Upper lobe of right lung (tissue), 1 donor: Measurements from ENCODE around the gene SSC5D. TPM values are rescaled to one million over a fixed set of nuclear protein-coding genes. Genes with fewer than 3 reads are reported as not detected.

ENCODE experiments used
- ATAC-seq: fragments of 200-7000 bp; cut with Tn5 transposase; one replicate; pipeline ENCODE4 v1.9.1; 2020; ENCODE audit warnings: mild to moderate bottlenecking, moderate library complexity
- DNase-seq: peaks from one replicate; pipeline ENCODE4 v3.0.0-alpha.2; 2020
- H3K27ac ChIP-seq: fragments of 200-600 bp; one replicate; pipeline ENCODE4 v1.8.0; 2022
- H3K27me3 ChIP-seq: fragments of 200-600 bp; one replicate; pipeline ENCODE4 v1.8.0; 2022; ENCODE audit warnings: mild to moderate bottlenecking
- H3K36me3 ChIP-seq: fragments of 200-600 bp; one replicate; pipeline ENCODE4 v1.8.0; 2022
- H3K4me1 ChIP-seq: fragments of 200-600 bp; one replicate; pipeline ENCODE4 v1.8.0; 2022
- H3K4me3 ChIP-seq: fragments of 200-600 bp; one replicate; pipeline ENCODE4 v1.8.0; 2022; ENCODE audit warnings: mild to moderate bottlenecking
- H3K9me3 ChIP-seq: fragments of 200-600 bp; one replicate; pipeline ENCODE4 v1.8.0; 2022
- CTCF ChIP-seq: fragments of 200-600 bp; IDR thresholded peaks from one replicate; pipeline ENCODE4 v1.8.0; 2022; ENCODE audit warnings: antibody characterized with exemption
- intact Hi-C: fragments of 100-400 bp; cut with DNase I; formaldehyde crosslinking; loops from one replicate; pipeline ENCODE4 v1.11.0; 2022
- total RNA-seq: library from RNA; stranded (reverse); fragmentation: NEBNext Ultra II Directional; extraction: Animal tissue kit (Norgen Biotek cat#: 25700); gene quantifications from one replicate; pipeline ENCODE4 v1.2.1, GENCODE V29; 2021
- donor health status: DM: no; HTN: yes; CAD: no; lungs with severe emphysema.

The SSC5D gene
- total RNA-seq, 1 donor from 2014 or later = 6.0 TPM

- H3K4me3 ChIP-seq = no peak overlapping the region
- no peaks in the 10 kb centered on the region for H3K36me3 ChIP-seq
- no peaks in the 10 kb centered on the region for H3K9me3 ChIP-seq
- H3K27me3 ChIP-seq = no peaks in the 10 kb centered on the region
- H3K4me1 ChIP-seq = no peaks in the 10 kb centered on the region
- no peak overlapping the region for H3K27ac ChIP-seq
- no peak for TF ChIP-seq CTCF
- intact Hi-C loops = no loop called here
- DNase-seq (no peak), ATAC-seq (no peak)
Observed at GRCh38 chr19:55541091-55541490, 52.9 kb downstream of the SSC5D start.

GRCh38 chr19:55542292-55542855 lies 54.1 kb downstream of the SSC5D start:
- TF ChIP-seq CTCF = no peak
- ATAC-seq = no peak
- H3K36me3 ChIP-seq = no peaks in the 10 kb centered on the region
- intact Hi-C loops = no loop called here
- no peak overlapping the region for H3K4me3 ChIP-seq
- H3K4me1 ChIP-seq = no peaks in the 10 kb centered on the region
- no peaks in the 10 kb centered on the region for H3K27me3 ChIP-seq
- H3K27ac ChIP-seq = no peak overlapping the region
- no peaks in the 10 kb centered on the region for H3K9me3 ChIP-seq
- DNase-seq = no peak

GRCh38 chr19:55543567-55543966 lies 55.3 kb downstream of the SSC5D start:
- Histone ChIP-seq H3K27ac (no peak overlapping the region), H3K9me3 (no peaks in the 10 kb centered on the region), H3K36me3 (no peaks in the 10 kb centered on the region), H3K4me3 (no peak overlapping the region), H3K27me3 (no peaks in the 10 kb centered on the region), H3K4me1 (no peaks in the 10 kb centered on the region)
- TF ChIP-seq CTCF = no peak
- intact Hi-C loops = no loop called here
- ATAC-seq (no peak), DNase-seq (no peak)

GRCh38 chr19:55544014-55544413 lies 55.8 kb downstream of the SSC5D start:
- no peaks in the 10 kb centered on the region for H3K4me1 ChIP-seq
- intact Hi-C loops = no loop called here
- no peak for TF ChIP-seq CTCF
- ATAC-seq (no peak), DNase-seq (no peak)
- H3K4me3 ChIP-seq = no peak overlapping the region
- no peaks in the 10 kb centered on the region for H3K9me3 ChIP-seq
- no peak overlapping the region for H3K27ac ChIP-seq
- H3K27me3 ChIP-seq = no peaks in the 10 kb centered on the region
- no peaks in the 10 kb centered on the region for H3K36me3 ChIP-seq

- Histone ChIP-seq H3K9me3 (no peaks in the 10 kb centered on the region), H3K4me1 (no peaks in the 10 kb centered on the region), H3K4me3 (no peak overlapping the region), H3K27ac (no peak overlapping the region), H3K36me3 (no peaks in the 10 kb centered on the region), H3K27me3 (no peaks in the 10 kb centered on the region)
- DNase-seq (no peak), ATAC-seq (no peak)
- no peak for TF ChIP-seq CTCF
- intact Hi-C loops = no loop called here
Observed at GRCh38 chr19:55544776-55545439, 56.7 kb downstream of the SSC5D start.
